WTC11 (cell line): ENCODE data around the gene TSSK2. TPM values are rescaled to one million over a fixed set of nuclear protein-coding genes. Genes with fewer than 3 reads are reported as not detected.

Experiments used
- ATAC-seq: fragments of 200-7000 bp; cut with Tn5 transposase; 2 replicates; pipeline ENCODE4 v1.10.0; 2021; ENCODE audit warnings: mild to moderate bottlenecking, moderate library complexity
- CTCF ChIA-PET: fragments of 300-600 bp; sonication (Branson Sonifier 250); formaldehyde crosslinking; loops from one replicate; lab custom pipeline; 2021; ENCODE audit warnings: antibody characterized with exemption; lab: Charles Lee
- POLR2A ChIA-PET: fragments of 350-600 bp; sonication (Branson Sonifier 250); formaldehyde crosslinking; loops from one replicate; lab custom pipeline; 2021; ENCODE audit warnings: antibody characterized with exemption; lab: Charles Lee
- DNase-seq: peaks from one replicate; pipeline ENCODE4 v3.0.0; 2021; ENCODE audit warnings: low spot score
- H3K27ac Mint-ChIP-seq: 2 replicates; pipeline ENCODE4 v1.8.0; 2021; ENCODE audit warnings: mixed read lengths
- H3K27me3 Mint-ChIP-seq: 2 replicates; pipeline ENCODE4 v1.8.0; 2021; ENCODE audit warnings: low read depth, mild to moderate bottlenecking, moderate library complexity, mixed read lengths
- H3K36me3 Mint-ChIP-seq: 2 replicates; pipeline ENCODE4 v1.8.0; 2021; ENCODE audit warnings: mixed read lengths
- H3K4me1 Mint-ChIP-seq: 2 replicates; pipeline ENCODE4 v1.8.0; 2022; ENCODE audit warnings: mixed read lengths
- H3K4me3 Mint-ChIP-seq: 2 replicates; pipeline ENCODE4 v1.8.0; 2021; ENCODE audit warnings: mild to moderate bottlenecking, moderate library complexity, mixed read lengths
- H3K9me3 Mint-ChIP-seq: 2 replicates; pipeline ENCODE4 v1.8.0; 2021; ENCODE audit warnings: mixed read lengths
- ATF2 ChIP-seq: sonication (generic); formaldehyde crosslinking; IDR thresholded peaks from 2 replicates; pipeline ENCODE4 v1.8.1; 2022; ENCODE audit warnings: low read depth, missing genetic modification reagents, borderline replicate concordance
- ATF6 ChIP-seq: sonication (generic); formaldehyde crosslinking; IDR thresholded peaks from 2 replicates; pipeline ENCODE4 v1.8.1; 2023; ENCODE audit warnings: mild to moderate bottlenecking, missing genetic modification reagents
- E2F1 ChIP-seq: sonication (generic); formaldehyde crosslinking; IDR thresholded peaks from 2 replicates; pipeline ENCODE4 v1.8.0; 2022; ENCODE audit warnings: mild to moderate bottlenecking, missing genetic modification reagents
- E2F4 ChIP-seq: sonication (generic); formaldehyde crosslinking; IDR thresholded peaks from 2 replicates; pipeline ENCODE4 v1.8.1; 2022; ENCODE audit warnings: low read depth, mild to moderate bottlenecking, moderate library complexity, missing genetic modification reagents, borderline replicate concordance
- FOXK1 ChIP-seq: sonication (generic); formaldehyde crosslinking; IDR thresholded peaks from 2 replicates; pipeline ENCODE4 v1.8.0; 2022; ENCODE audit warnings: mild to moderate bottlenecking, moderate library complexity, missing genetic modification reagents
- HMGXB4 ChIP-seq: sonication (generic); formaldehyde crosslinking; IDR thresholded peaks from 2 replicates; pipeline ENCODE4 v1.8.1; 2023; ENCODE audit warnings: mild to moderate bottlenecking, moderate library complexity, missing genetic modification reagents
- IRF2 ChIP-seq: sonication (generic); formaldehyde crosslinking; IDR thresholded peaks from 2 replicates; pipeline ENCODE4 v1.8.0; 2022; ENCODE audit warnings: low read depth, missing genetic modification reagents, borderline replicate concordance
- KAT7 ChIP-seq: sonication (generic); formaldehyde crosslinking; IDR thresholded peaks from 2 replicates; pipeline ENCODE4 v1.8.1; 2023; ENCODE audit warnings: missing genetic modification reagents, mild to moderate bottlenecking, borderline replicate concordance
- NFE2L1 ChIP-seq: sonication (generic); formaldehyde crosslinking; IDR thresholded peaks from 2 replicates; pipeline ENCODE4 v1.8.1; 2023; ENCODE audit warnings: missing genetic modification reagents
- TP53 ChIP-seq: sonication (generic); formaldehyde crosslinking; IDR thresholded peaks from 2 replicates; pipeline ENCODE4 v1.8.1; 2023; ENCODE audit warnings: mild to moderate bottlenecking, missing genetic modification reagents
- USF2 ChIP-seq: sonication (generic); formaldehyde crosslinking; IDR thresholded peaks from 2 replicates; pipeline ENCODE4 v1.8.1; 2023; ENCODE audit warnings: mild to moderate bottlenecking, missing genetic modification reagents, moderate library complexity
- ZNF219 ChIP-seq: sonication (generic); formaldehyde crosslinking; IDR thresholded peaks from 2 replicates; pipeline ENCODE4 v1.8.0; 2023; ENCODE audit warnings: missing genetic modification reagents, mild to moderate bottlenecking, borderline replicate concordance
- ZNF232 ChIP-seq: sonication (generic); formaldehyde crosslinking; IDR thresholded peaks from 2 replicates; pipeline ENCODE4 v1.8.0; 2022; ENCODE audit warnings: mild to moderate bottlenecking, missing genetic modification reagents
- ZNF423 ChIP-seq: fragments of 250-450 bp; sonication (Bioruptor Pico); IDR thresholded peaks from 2 replicates; pipeline ENCODE4 v2.1.2; 2022; ENCODE audit warnings: mild to moderate bottlenecking, moderate library complexity
- total RNA-seq: library from RNA; stranded (reverse); gene quantifications from 3 replicates; pipeline ENCODE4 v1.2.3, GENCODE V29; 2021

Gene TSSK2
- total RNA-seq, 1 experiment from 2014 or later: not detected

GRCh38 chr22:19118329-19118880 lies 12.7 kb upstream of the TSSK2 start:
- H3K4me3 Mint-ChIP-seq: no peak overlapping the region
- DNase-seq: no peak
- H3K4me1 Mint-ChIP-seq: peaks cover 29% of the 10 kb centered on the region
- no peaks in the 10 kb centered on the region for H3K27me3 Mint-ChIP-seq
- POLR2A ChIA-PET: interaction anchor here (0.7 kb wide), 1 partner anchor 30 kb away, joined by 5 read pairs; no protein-coding TSS in a partner anchor
- H3K9me3 Mint-ChIP-seq: no peaks in the 10 kb centered on the region
- H3K36me3 Mint-ChIP-seq: peaks cover 3% of the 10 kb centered on the region; the same call in 1 of the 2 replicates
- CTCF ChIA-PET: interaction anchor here (0.7 to 1.5 kb wide), 3 partner anchors 8 to 45 kb away, joined by 3 to 4 read pairs (median 3); no protein-coding TSS in a partner anchor
- TF ChIP-seq TP53 (no peak), IRF2 (CRISPR knock-in tag) (no peak), NFE2L1 (no peak), USF2 (CRISPR knock-in tag) (no peak), HMGXB4 (CRISPR knock-in tag) (no peak), ZNF219 (CRISPR knock-in tag) (no peak), FOXK1 (CRISPR knock-in tag) (no peak), ATF6 (CRISPR knock-in tag) (no peak)
- no peak overlapping the region for H3K27ac Mint-ChIP-seq
- no peak for ATAC-seq

- no peak for TF ChIP-seq ZNF232 (CRISPR knock-in tag)
- no peak for TF ChIP-seq E2F1
- TF ChIP-seq ATF2 (CRISPR knock-in tag): no peak
- TF ChIP-seq ZNF423 (CRISPR knock-in tag): no peak
- TF ChIP-seq E2F4: no peak
- TF ChIP-seq KAT7 (CRISPR knock-in tag): no peak
- DNase-seq (no peak), ATAC-seq (no peak)
- ChIA-PET POLR2A (no interaction called here), CTCF (interaction anchor here (1.1 kb wide), 1 partner anchor 24 kb away, joined by 7 read pairs; the partner anchor contains the start of gene ESS2)
- H3K4me3 Mint-ChIP-seq: peak overlapping the region; percentile 81; the same call in 1 of the 2 replicates
- H3K27ac Mint-ChIP-seq: peak overlapping the region; percentile 57
- no peaks in the 10 kb centered on the region for H3K9me3 Mint-ChIP-seq
- H3K4me1 Mint-ChIP-seq: peaks cover 32% of the 10 kb centered on the region
- H3K27me3 Mint-ChIP-seq: no peaks in the 10 kb centered on the region; the same call in 1 of the 2 replicates
- peaks cover 3% of the 10 kb centered on the region; the same call in 1 of the 2 replicates for H3K36me3 Mint-ChIP-seq
Observed at GRCh38 chr22:19119949-19120348, 11.2 kb upstream of the TSSK2 start.
